HG03066 (cell line): Measurements from ENCODE around the gene DBH.

Experiments used
- ATAC-seq: cut with Tn5 transposase; IDR thresholded peaks from one replicate; pipeline ENCODE4 v1.9.1; 2021; ENCODE audit warnings: low read depth; ENCODE audit not compliant: unreplicated experiment

The DBH gene

DNA sequence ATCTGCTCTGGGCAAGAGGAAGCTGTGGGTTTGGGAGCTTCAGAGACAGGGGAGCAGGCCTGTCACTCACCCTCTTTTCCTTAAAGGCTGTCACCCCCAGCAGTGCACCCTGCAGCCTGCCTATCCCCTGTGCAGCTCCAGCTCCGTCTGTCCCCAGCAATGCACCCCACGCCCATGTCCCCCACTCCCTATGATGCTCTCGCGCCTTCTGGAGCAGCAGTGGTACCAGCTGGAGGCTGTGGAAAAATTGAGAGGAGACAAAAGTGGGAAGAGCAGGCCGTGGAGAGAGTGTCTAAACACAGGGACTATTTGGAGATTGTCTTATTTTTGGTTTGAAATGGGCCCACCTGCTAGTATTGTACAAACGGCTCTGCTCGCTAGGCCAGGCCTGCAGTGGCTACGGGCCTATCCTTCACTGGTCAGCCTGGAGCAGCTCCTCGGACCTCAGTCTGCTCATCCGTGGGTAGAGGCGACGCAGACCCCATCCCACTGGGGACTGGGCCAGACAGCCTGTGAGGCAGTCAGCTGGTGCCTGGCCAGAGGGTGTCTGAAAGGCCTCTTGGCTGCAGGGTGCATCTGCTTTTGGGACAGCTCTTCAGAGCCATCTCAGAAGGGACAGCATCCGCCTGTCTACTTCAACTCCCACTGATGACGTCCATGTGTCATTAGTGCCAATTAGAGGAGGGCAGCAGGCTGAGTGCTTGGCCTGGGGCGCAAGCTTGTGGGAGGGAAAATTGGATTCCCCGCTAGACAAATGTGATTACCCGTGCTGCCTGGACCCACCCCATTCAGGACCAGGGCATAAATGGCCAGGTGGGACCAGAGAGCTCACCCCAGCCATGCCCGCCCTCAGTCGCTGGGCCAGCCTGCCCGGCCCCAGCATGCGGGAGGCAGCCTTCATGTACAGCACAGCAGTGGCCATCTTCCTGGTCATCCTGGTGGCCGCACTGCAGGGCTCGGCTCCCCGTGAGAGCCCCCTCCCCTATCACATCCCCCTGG is at the start of gene DBH:
Gene DBH, plus strand, starts transcription at position 831 of the 999 bp plus-strand sequence. Its CDS starts 9 bp downstream, at position 840.
- ATAC-seq = no peak

DNA sequence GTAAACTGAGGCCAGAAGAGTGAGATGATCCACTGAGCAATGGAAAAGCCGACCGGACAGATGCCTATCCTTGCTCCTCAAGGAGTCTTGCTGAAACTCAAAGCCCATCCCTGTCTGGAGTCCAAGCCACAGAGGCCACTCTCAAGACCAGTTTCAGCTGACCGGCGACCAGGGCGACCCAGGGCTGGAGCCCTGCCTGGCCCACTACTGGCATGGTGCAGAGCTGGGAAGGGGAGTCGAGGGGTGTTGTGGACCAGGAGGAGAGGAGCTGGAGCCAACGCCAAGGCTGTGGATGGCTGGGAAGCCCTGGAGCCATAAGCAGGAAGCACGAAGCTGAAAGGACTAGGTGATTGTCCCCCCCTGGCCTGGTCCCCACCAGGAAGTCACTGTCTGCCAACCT is 49.1 kb upstream of the DBH start:
- no peak for ATAC-seq

DNA sequence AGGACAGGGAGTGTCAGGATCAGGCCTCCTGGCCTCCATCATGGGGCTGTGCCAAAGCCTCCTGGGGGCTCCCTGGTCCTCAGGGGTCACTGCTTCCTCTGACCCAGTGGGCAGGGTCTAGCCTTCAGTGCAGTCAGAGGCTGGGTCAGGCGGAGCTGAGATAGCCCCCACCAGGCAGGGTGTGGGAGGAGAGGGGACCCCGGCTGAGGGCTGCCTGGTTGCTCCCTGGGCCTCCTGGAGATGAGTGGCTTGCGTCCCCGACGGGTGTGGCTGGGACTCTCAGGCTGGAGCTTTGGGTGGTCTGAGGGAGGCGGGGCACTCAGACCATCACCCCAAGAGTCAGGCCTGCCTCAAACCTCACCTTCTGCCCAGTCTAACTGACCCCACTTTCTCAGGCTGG is 48.7 kb upstream of the DBH start:
- ATAC-seq = no peak

DNA sequence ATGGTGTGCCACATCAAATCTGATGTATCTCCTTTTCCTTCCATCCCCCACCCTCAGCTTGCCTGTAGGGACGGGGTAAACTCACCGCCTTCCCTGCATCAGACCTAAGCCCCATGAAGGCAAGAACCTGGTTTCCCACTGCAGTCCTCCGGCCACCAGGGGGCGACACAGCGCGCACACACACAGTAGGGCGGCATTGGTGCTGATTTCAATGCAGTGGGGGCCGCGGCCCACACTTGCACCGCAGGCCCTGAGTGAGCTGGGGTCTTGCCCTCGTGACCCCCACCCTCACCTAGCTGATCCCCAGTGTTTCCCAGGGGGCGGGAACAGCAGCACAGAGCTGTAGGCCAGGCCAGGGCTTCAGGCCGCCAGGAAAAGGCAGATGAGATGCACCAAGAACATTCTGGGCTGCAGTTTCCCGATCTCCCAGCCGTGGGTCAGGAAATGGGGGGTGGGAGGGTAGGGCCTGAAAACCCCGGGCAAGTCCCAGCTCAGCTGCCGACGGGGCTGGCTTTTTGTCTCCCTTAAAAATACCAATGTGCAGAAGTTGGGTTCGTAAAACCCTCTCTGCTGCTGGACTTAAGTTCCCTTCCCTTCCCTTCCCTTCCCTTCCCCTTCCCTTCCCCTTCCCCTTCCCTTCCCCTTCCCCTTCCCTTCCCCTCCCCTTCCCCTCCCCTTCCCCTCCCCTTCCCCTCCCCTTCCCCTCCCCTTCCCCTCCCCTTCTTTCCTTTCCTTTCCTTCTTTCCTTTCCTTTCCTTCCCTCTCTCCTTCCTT is 46.5 kb upstream of the DBH start:
- ATAC-seq = no peak

DNA sequence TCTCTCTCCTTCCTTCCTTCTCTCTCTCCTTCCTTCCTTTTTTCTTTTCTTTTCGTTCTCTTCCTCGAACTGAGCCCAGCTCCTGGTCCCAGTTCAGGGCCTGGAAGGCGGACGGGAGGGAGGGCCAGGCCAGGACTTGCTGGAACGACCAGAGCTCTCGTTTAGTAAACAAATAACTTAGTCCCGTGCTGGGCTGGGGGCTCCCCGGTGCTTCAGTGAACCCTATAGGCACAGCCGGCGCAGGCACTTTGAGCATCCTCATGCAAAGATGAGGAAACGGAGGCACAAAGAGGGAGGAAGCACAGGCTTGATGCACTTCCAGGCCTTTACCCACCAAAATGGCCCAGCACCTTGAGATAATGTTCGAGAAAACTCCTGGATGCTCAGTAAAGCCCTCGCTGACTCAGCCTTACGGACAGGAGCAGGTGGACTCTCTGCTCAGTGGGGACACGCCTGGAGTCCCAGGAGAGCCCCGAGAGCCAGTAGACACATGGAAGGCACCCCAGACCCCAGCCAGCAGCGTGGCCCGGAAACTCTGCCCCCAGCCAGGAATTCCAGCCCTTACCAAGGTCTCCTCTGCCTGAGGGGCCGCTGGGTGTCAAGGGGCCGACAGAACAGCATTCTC is 45.8 kb upstream of the DBH start:
- ATAC-seq = no peak

DNA sequence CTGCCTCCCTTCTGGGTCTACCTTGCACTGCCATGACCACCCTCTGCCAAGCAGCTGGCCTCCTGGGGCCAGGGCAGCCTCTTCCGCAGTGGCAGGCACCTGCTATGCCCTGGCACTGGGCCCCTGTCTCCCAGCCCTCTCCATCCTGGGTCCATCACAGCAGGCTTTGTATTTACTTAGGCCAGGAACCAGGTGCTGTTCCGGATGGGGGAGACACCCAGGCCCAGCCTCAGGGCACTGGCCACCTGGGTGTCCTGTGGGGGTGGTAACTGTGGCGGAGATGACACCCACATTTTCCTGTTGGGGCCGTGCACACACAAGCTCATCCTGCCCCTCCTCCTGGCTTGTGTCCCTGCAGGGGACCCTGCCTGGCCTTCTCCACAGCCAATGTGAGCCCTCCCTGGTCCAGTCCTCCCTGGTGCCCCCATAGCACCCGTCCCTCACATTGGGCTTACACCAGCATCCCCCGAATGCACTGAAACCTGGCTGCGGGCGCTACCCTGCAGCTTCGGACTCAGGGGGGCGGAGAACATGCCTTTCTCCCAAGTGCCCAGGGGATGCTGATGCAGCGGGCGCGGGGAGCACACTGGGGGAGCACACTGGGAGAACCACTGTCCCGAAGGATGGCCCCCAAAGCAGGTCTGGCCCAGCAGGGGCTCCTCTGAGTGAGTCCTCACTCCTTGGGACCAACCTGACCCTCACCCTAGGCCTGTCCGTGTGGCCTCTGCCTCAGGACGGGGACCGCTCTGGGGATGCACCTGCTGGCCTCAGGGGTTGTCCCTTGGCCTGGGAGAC is 44.9 kb upstream of the DBH start:
- ATAC-seq = no peak

DNA sequence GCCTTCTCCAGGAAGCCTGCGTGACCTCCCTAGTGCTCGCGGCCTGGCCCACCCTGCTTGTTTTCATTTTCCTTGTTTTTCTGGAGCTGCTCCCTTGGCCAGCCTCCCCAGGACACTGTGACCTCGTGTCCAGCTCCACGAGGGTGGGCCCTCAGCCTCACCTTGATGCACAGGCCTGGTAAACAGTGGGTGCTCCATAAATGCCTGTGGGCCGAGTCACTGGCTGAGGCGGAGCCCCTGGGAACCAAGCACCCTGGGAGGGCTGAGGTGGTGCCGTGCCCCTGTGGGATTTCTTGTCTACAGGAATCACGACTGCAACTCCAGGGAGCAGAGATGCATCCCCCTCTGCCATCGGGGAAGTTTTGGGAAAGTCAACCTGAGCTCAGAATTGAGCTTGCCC is 44.2 kb upstream of the DBH start:
- no peak for ATAC-seq

DNA sequence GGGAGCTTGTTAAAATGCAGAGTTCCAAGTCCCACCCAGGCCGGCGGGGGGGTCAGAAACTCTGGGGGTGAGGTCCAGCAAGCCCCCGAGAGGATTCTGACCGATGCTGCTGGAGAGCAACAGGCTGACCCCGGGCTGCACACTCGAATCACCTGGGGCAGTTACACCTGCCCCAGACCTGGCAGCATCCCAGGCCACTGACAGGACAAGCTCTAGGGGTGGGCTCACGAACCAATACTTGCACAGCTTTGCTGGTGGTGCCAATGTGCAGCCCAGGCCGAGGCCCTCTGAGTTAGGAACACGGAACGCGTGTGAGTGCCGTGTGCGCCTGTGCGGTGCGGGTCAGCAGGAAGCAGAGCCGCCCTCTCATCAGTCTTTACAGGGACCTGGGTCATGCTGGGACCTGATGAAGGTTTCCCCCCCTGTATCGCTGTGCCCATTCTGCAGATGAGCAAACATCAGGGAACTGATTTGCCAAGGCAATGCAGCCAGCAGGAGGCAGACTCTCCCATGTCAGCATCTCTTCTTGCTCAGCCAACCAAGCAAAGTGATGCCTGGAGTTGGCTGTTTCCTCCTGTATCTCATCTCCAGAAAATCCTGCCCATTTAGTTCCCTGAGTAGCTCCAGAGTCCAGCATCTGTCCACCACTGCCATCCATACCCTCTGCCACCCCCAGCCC is 43.3 kb upstream of the DBH start:
- no peak for ATAC-seq

DNA sequence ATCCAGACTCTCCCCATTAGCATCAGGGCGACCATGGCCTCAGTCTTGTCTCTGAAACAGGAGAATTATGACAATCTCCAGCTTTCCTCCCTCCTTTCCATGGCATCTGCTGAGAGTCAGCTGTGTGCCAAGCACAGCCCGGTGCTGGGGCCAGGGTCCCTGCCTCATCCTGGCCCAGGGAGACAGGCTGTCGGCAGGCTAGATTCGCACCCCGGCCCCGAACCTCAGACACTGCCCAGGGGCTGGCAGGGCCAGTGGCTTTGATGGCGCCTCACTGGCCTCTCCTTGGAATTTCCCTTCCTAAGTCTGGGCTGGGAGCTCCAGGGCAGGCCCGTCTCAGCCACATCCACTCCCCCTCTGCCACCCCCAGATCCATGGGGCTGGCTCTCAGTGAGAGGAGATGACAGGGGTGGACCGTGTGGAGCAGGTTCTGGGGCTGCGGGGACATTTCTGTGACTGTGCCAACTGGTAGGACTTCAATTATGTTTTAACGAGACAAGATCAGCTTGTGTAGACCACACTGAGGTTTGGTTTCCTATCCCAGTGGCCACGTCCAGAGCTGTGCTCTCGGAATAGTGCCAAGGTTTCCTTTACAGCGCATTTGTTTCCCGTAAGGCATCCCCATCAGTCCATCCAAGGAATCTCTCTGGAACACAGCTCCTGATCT is 42.4 kb upstream of the DBH start:
- no peak for ATAC-seq

DNA sequence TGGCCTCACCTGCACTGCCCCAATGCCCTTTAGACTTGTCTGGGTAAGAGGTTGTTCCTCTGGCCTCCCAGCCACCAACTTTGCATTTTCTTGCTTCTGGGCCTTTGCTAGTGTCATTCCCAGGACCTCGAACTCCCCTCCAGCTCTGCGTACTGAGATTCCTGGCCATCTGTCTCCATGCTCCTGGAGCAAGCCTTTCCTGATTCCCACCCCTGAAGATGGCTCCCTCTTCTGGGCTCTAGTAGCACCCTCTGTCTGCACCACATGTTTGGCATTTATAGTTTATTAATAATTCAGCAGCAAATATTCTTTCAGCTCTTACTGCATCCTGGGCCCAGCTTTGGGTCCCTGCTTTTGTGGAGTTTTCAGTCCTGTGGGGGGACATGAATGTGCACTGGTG is 41.9 kb upstream of the DBH start:
- ATAC-seq = no peak

DNA sequence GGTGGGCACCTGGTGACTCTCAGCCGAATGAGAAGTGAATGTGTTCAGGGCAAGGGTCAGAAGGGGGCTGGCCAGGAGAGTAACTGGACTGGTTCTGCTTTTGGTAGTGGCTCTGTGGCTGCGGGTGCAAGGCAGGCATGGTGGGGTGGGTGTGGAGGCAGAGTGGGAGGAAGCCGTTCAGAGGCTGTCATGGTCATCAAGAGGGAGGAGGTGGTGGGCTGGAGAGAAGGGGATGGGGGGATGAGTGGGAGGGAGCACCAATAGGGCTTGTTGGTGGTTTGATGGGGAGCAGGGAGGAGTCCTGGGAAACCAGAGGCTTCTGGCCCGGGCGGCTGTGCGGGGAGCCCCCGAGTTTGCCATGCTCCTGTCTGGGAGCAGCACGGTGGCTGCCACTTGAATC is 40.3 kb upstream of the DBH start:
- no peak for ATAC-seq

DNA sequence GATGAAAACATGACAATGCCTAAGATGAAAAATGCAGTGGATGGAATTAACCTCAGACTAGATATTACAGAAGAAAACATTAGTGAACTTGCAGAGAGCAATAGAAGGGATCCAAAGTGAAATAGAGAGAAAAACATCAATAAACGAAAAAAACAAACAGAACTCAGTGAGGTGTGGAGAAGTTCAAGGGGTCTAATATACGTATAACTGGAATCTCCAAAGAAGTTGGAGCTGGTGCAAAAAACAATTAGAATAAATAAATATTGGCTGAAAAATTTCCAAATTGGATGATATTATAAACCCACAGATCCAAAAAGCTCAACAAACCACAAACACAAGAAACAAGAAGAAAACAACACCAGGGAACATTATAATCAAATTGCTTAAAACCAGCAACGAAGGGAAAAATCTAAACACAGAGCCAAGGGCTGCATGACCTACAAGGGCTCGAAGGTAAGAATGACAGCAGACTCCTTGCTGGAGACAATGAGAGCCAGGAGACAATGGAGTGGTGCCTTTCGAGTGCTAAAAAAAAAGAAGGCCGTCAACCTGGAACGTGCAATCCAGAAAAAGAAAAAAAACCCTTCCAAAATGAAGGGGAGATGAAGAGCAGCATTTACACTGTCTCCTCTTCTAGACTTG is 38.7 kb upstream of the DBH start:
- ATAC-seq = no peak

DNA sequence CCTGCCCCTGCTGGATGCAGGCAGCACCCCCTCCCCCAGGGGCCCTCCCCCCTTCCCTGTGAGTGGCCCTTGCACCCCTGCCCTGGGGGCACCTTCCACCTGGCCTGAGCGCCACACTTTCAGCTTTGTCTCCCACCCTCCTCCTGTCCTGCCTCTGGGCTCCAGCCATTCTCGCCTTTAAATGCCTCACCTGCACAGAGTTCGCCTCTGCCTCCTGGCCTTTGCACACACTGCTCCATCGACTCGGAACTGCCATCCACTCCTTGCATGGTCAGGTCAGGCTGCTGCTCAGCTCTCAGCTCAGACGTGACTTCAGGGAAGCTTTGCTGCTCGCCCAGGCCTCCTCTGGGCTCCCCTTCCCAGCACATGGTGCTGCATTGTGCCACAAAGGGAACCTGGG is 37.2 kb upstream of the DBH start:
- ATAC-seq = no peak

DNA sequence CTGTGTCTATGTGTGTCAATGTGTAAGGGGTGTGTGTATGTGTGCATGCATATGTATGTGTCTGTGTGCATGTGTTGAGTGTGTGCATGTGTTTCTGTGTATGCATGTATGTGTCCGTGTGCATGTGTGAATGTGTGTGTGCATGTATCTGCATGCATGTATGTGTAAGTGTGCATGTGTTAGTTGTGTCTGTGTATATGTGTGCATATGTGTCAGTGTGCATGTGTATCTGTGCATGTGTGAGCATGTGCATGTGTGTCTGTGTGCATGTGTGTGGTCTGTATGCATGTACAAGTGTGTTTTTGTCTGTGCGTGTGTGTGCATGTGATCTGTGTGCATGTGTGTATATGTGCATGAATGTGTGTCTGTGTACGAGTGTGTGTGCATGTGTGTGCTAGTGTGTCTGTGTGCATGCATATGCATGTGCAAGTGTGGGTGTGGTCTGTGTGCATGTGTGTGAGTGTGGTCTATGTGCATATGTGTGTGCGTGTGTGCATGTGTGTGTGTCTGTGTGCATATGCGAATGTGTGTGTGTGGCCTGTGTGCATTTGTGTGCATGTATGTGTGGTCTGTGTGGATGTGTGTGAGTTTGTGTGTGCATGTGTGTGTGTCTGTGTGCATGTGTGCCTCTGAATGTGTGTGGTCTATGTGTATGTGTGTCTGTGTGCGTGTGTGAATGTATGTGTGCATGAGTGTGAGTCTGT is 36.5 kb upstream of the DBH start:
- no peak for ATAC-seq

DNA sequence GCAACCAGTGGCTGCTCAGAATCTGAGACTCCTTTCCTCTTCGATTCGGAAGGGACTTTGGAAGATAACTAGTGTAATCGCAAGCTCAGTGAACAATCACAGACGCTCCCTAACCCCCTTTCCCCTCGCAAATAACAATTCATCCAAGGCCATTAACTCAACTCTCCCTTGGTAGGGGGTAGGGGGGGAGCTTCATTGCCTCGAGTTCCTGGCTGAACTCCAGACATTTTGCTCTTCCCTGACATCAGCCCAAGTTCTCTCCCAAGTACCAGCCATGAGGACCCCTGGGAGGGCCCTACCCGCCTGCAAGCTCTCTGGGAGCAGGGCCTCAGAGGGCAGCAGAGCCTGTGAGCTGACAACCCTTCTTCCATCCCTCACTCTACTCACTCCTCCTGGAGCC is 35.4 kb upstream of the DBH start:
- no peak for ATAC-seq

DNA sequence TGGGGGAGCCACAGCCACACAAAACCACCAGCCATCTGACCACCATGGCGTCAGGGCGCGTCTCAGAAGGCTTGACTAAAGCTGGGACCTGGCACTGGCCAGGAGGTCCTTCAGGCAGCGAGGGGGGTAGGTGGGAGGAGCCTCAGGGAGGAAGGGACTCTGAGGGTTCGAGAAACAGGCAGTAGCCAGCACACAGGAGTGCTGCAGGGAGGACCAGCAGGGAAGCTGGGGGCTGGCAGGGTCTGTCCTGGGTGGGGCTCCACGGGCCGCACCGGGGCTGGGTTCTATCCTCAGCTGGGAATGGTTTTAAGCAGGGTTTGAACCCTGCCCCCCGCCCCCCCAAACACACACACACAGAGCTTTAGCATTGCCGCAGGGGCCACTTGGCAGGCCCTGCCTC is 34.4 kb upstream of the DBH start:
- ATAC-seq = no peak

DNA sequence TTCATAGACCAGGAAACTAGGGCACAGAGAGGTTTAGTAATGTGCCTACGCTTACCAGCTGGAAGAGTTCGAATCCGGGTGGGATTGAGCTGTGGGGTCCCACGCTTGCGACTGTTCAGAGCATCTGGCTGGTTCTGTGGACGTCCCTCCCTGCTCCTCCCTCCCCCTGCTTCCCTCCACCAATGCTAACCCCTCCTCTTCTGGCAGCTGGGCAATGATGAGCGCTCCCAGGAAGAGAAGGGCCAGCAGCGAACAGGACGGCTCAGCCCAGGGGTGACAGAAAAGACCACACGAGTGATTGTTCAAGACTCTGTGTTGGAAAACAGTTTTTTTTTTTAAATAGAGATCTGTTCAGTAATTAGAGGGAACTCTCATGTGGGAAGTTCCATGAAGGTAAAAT is 33.9 kb upstream of the DBH start:
- ATAC-seq = no peak
